Heart left ventricle (tissue), 13 donors: ENCODE results near the gene CDK6.

Experiments used
- POLR2A ChIP-seq, 2 donors: fragments of 450-650 bp; IDR thresholded peaks; one replicate each; pipeline ENCODE4 v1.6.1; 2017; ENCODE audit warnings: antibody characterized with exemption in 2 of 2, mild to moderate bottlenecking in 2 of 2, moderate library complexity in 2 of 2
- TF ChIP-seq, protein P1 (sequence below), 12 donors: fragments of 200-600 bp; sonication (generic) in 4 of 12; IDR thresholded peaks; one replicate each; pipeline versions ENCODE4 v1.5.0 to v1.8.0; 2018 to 2022; ENCODE audit warnings: antibody characterized with exemption in 12 of 12, mild to moderate bottlenecking in 5 of 12
- donor health status: ischemic (EF 13 %, LVEDD 7.1; RV severe dilation, severe dysfunction).
- donor health status: DM: no; HTN: yes; CAD: no.
- donor health status: DM: no; HTN: no; CAD: no.
- donor health status: ischemic (EF 25% LVEDD 6.9; RV normal size, moderate dysfunction).
- donor health status: ischemic (EF 25% LVEDD 5.7; RV mildly dilated, moderate dysfunction).
- donor health status: ischemic (EF 35%, LVEDD 5.7; RV mildly dilated, moderate dysfunction).
- donor health status: nonischemic (EF 11% LVEDD 7.7; RV severe dilation, severe dysfunction).
- donor health status: DM: yes; HTN: yes; CAD: no.
- donor health status: PGD.
- donor health status: ischemic (EF 29% LVEDD 5.4; RV normal size, mild dysfunction).
- donor health status: nonischemic (EF 23%, LVEDD 6.1; RV moderate dilation, normal function).

DNA sequence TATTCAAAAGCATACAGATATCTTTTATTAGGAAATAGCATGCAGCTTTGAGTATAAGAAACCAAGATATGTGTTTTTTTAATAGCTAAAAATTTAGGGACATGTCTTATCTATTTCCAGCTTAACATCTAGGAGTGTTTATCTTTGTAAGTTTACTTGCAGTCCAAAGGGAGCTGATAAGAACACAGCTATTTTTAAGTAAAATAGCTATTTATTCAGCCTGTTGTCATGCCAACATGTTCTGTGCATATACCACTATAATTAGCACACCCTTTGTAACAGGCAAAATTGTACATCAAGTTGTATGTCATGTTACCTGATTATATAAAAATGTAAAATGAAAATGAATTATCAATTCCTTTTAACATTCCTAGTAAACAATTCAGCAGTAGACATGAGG lies 275.8 kb downstream of the CDK6 start:
- no peak for TF ChIP-seq POLR2A (IDR thresholded peaks at IDR 0.05)
- TF ChIP-seq, protein P1, sequence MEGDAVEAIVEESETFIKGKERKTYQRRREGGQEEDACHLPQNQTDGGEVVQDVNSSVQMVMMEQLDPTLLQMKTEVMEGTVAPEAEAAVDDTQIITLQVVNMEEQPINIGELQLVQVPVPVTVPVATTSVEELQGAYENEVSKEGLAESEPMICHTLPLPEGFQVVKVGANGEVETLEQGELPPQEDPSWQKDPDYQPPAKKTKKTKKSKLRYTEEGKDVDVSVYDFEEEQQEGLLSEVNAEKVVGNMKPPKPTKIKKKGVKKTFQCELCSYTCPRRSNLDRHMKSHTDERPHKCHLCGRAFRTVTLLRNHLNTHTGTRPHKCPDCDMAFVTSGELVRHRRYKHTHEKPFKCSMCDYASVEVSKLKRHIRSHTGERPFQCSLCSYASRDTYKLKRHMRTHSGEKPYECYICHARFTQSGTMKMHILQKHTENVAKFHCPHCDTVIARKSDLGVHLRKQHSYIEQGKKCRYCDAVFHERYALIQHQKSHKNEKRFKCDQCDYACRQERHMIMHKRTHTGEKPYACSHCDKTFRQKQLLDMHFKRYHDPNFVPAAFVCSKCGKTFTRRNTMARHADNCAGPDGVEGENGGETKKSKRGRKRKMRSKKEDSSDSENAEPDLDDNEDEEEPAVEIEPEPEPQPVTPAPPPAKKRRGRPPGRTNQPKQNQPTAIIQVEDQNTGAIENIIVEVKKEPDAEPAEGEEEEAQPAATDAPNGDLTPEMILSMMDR (IDR thresholded peaks at IDR 0.05) = no peak
